GM12875 (cell line): ENCODE results near the gene PLA2G6.

Experiments used
- H3K4me3 ChIP-seq: one replicate; pipeline ENCODE4 v1.5.1; 2011; ENCODE audit warnings: low read depth, low read length, control low read depth
- TF ChIP-seq, protein P1 (sequence below): IDR thresholded peaks from 2 replicates; pipeline ENCODE4 v1.5.1; 2011; ENCODE audit warnings: low read depth, mild to moderate bottlenecking, control low read depth, inconsistent platforms, low read length, moderate library complexity, borderline replicate concordance; ENCODE audit not compliant: insufficient read depth

PLA2G6 gene

DNA sequence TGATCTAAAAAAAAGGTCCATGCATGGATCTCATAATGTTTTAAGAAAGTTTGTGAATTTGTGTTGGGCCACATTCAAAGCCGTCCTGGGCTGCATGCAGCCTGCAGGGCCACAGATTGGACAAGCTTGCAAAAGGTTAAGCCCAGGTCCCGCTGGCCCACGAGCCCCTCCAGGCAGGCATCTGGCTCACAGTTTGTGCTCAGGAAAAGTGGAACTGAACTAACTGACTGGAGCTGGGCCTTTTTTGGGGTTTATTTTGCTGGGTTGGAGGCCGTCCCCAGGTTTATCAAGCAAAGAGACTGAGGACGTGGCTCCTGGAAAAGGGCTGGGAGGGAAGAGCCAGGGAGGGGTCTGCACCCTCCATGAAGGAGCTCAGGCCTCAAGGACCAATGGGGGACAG lies 39.0 kb downstream of the PLA2G6 start:
- TF ChIP-seq, protein P1, sequence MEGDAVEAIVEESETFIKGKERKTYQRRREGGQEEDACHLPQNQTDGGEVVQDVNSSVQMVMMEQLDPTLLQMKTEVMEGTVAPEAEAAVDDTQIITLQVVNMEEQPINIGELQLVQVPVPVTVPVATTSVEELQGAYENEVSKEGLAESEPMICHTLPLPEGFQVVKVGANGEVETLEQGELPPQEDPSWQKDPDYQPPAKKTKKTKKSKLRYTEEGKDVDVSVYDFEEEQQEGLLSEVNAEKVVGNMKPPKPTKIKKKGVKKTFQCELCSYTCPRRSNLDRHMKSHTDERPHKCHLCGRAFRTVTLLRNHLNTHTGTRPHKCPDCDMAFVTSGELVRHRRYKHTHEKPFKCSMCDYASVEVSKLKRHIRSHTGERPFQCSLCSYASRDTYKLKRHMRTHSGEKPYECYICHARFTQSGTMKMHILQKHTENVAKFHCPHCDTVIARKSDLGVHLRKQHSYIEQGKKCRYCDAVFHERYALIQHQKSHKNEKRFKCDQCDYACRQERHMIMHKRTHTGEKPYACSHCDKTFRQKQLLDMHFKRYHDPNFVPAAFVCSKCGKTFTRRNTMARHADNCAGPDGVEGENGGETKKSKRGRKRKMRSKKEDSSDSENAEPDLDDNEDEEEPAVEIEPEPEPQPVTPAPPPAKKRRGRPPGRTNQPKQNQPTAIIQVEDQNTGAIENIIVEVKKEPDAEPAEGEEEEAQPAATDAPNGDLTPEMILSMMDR = no peak
- H3K4me3 ChIP-seq = no peak overlapping the region

DNA sequence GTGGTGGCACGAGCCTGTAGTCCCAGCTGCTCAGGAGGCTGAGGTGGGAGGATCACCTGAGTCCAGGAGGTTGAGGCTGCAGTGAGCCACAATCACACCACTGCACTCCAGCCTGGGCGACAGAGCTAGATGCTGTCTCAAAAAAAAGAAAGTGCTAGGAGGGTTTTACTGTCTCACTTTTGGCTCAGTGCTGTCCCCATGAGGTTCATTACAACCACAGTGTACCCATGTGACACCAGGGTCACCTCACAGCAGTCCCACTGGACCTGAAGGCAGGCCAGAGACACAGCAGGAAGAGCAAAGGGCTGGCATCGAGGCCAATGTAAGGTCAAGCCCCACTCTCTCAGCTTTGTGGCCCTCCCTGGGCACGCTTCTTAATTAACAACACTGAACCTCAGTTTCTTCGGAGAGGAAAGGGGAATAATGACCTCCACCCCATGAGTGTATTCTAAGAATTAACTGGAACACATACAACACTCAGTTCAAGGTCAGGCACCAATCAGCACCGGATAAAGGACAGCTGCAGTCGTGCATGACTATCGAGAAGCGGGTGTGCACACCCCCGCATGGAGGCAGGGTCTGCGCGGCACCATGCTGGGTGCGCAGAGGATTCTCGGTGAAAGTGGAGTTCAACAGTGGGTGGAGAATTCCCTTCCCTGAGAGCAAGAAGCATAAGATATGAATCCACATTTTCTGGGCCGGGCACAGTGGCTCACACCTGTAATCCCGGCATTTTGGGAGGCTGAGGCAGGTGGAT lies 40.2 kb downstream of the PLA2G6 start:
- no peak overlapping the region for H3K4me3 ChIP-seq
- TF ChIP-seq, protein P1 = no peak

DNA sequence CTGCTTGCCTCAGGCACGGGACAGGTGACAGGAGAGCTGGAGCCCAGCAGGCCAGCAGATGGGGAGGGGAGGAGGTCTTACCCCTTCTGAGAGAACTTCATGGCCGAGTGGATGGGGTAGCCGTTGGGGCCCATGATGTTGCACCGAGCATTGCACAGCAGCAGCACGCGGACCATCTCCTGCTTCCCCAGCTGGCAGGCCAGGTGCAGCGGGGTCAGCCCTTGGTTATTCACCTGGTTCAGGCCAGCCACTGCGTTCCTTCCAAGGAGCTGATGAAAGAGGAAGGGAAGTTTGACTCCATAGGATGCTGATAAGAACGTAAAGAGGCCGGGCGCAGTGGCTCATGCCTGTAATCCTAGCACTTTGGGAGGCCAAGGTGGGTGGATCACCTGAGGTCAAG lies 41.7 kb downstream of the PLA2G6 start:
- TF ChIP-seq, protein P1 = no peak

GRCh38 chr22:38138961-38139360 lies 42.7 kb downstream of the PLA2G6 start:
- no peak overlapping the region for H3K4me3 ChIP-seq
- TF ChIP-seq, protein P1 = no peak

More for the DNA sequence above, 41.7 kb downstream of the PLA2G6 start:
- H3K4me3 ChIP-seq = no peak overlapping the region

DNA sequence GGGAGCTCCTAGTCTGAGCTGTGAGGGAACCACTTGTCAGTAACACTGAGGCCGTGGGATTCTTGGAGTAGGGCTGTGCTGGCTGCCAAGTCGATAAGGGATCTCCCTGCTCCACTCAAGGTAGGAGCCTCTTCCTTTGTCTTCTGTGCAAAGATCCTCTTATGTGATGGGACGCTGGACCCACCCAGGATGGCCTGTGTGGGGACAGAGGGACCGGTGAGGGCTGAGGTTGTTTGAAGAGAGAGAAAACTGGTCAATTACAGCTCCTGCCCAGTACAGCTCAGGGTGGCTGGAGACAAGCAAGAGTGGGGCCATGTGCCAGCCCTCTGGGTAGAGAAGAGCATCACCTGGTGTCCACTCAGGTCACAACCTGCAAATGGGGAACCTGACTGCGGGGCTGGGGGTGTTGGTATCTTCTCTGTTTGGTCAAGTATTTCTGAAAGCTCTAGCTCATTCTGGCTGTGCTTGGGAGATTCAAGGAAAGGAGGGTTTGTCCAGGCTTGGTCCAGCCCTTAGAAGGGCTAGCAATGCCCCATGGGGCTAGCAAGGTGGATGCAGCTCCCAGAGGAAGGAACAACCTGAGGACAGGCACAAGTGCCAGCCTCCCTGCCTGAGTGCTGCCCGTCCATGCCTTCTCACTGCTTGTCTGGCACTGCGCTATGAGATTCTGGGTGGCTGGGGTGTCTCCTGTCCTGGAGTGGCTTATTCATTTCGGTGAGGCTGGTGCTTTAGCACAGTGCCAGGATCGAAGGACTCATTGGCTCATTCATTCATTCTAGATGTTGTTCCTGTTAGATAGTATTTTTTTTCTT lies 43.5 kb downstream of the PLA2G6 start:
- TF ChIP-seq, protein P1 = no peak
- no peak overlapping the region for H3K4me3 ChIP-seq

- no peak overlapping the region for H3K4me3 ChIP-seq
- TF ChIP-seq, protein P1 = no peak
Measured at GRCh38 chr22:38136607-38137006, 45.0 kb downstream of the PLA2G6 start.
